SH-SY5Y (cell line): ENCODE results near the gene POSTN.

Source experiments
- GATA2 ChIP-seq: IDR thresholded peaks from 2 replicates; pipeline ENCODE4 v1.6.1; 2011; ENCODE audit warnings: mild to moderate bottlenecking, low read depth, low read length
- GATA3 ChIP-seq: IDR thresholded peaks from 2 replicates; pipeline ENCODE4 v1.6.1; 2011; ENCODE audit warnings: low read depth, mild to moderate bottlenecking, low read length, moderate library complexity

GRCh38 chr13:37613638-37614037 lies 15.1 kb upstream of the POSTN start:
- no peak for TF ChIP-seq GATA3
- no peak for TF ChIP-seq GATA2
